ENCODE data around the gene GOLPH3L. TPM values are rescaled to one million over a fixed set of nuclear protein-coding genes. Genes with fewer than 3 reads are reported as not detected.

GOLPH3L gene
- total RNA-seq, 3 donors from 2014 or later, result 62.8 to 105 (median 69.4) TPM

DNA sequence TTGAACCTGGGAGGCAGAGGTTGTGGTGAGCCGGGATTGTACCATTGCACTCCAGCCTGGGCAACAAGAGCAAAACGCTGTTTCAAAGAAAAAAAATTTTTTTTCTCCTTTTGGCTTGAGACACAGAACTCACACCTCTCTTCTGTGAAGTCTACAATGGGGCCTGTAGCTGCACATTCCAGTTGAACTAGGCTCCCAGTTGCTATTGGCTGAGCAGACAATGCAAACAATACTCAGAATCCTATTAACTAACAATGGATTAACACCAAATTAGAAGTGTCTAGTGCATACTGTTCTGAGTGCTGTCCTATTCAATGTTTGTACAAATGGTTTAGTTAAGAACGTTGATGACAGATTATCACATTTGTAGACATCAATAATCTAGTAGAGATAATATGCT is 100.0 kb downstream of the GOLPH3L start:
- Histone ChIP-seq H3K36me3 (ENCODE audit: low read depth) (no peaks in the 10 kb centered on the region), H3K4me1 (ENCODE audit: low read depth) (no peaks in the 10 kb centered on the region), H3K9me3 (no peaks in the 10 kb centered on the region), H3K4me3 (no peak overlapping the region)
- intact Hi-C loops (cut with DNase I, micrococcal nuclease), result no loop called here
- no peak for ATAC-seq
- no peak for DNase-seq
- TF ChIP-seq, protein P1, sequence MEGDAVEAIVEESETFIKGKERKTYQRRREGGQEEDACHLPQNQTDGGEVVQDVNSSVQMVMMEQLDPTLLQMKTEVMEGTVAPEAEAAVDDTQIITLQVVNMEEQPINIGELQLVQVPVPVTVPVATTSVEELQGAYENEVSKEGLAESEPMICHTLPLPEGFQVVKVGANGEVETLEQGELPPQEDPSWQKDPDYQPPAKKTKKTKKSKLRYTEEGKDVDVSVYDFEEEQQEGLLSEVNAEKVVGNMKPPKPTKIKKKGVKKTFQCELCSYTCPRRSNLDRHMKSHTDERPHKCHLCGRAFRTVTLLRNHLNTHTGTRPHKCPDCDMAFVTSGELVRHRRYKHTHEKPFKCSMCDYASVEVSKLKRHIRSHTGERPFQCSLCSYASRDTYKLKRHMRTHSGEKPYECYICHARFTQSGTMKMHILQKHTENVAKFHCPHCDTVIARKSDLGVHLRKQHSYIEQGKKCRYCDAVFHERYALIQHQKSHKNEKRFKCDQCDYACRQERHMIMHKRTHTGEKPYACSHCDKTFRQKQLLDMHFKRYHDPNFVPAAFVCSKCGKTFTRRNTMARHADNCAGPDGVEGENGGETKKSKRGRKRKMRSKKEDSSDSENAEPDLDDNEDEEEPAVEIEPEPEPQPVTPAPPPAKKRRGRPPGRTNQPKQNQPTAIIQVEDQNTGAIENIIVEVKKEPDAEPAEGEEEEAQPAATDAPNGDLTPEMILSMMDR (IDR thresholded peaks at IDR 0.05), result no peak

Other genes starting within 250 kb of the GOLPH3L start
- gene TARS2, start 209.7 kb downstream of the GOLPH3L start, total RNA-seq, result 10 to 100 TPM; 15.9 to 20.2 (median 20.0) TPM
- gene ECM1, start 189.0 kb downstream of the GOLPH3L start, total RNA-seq, result 10 to 100 TPM in 1 of 3 donors, 1 to 10 TPM in 2; 3.4 to 11.0 (median 8.8) TPM
- not detected for gene FALEC, start 181.4 kb downstream of the GOLPH3L start, total RNA-seq
- gene ADAMTSL4, start 147.7 kb downstream of the GOLPH3L start, total RNA-seq, result 10 to 100 TPM in 2 of 3 donors, 1 to 10 TPM in 1; 3.4 to 37.1 (median 10.2) TPM
- gene MCL1, start 117.5 kb downstream of the GOLPH3L start, total RNA-seq, result 100 to 1,000 TPM; 221 to 258 (median 236) TPM
- 100 to 1,000 TPM; 174 to 213 (median 194) TPM for gene ENSA, start 67.5 kb downstream of the GOLPH3L start, total RNA-seq
- gene HORMAD1, start 23.7 kb upstream of the GOLPH3L start, total RNA-seq, result 1 to 10 TPM in 2 of 3 donors, under 1 TPM in 1; 0.82 to 1.4 (median 1.3) TPM
- 100 to 1,000 TPM; 290 to 577 (median 544) TPM for gene CTSS, start 68.6 kb upstream of the GOLPH3L start, total RNA-seq
- 10 to 100 TPM; 15.4 to 64.0 (median 30.3) TPM for gene CTSK, start 111.1 kb upstream of the GOLPH3L start, total RNA-seq
- 10 to 100 TPM; 42.1 to 54.6 (median 42.7) TPM for gene ARNT, start 179.4 kb upstream of the GOLPH3L start, total RNA-seq
- not detected for gene CTXND2, start 190.0 kb upstream of the GOLPH3L start, total RNA-seq
- gene SETDB1, start 229.2 kb upstream of the GOLPH3L start, total RNA-seq, result 10 to 100 TPM; 35.4 to 49.4 (median 42.8) TPM